NB4 (cell line): ENCODE results near the gene LGR5.

ENCODE experiments used
- CTCF ChIP-seq: IDR thresholded peaks from one replicate; pipeline ENCODE4 v1.5.1; 2012; ENCODE audit warnings: low read depth, low read length
- MAX ChIP-seq: IDR thresholded peaks from 2 replicates; pipeline ENCODE4 v1.6.1; 2011; ENCODE audit warnings: low read depth, low read length
- MYC ChIP-seq: IDR thresholded peaks from 2 replicates; pipeline ENCODE4 v1.6.1; 2011; ENCODE audit warnings: low read depth, low read length
- POLR2A ChIP-seq: IDR thresholded peaks from 2 replicates; pipeline ENCODE4 v1.6.1; 2011; ENCODE audit warnings: mild to moderate bottlenecking; ENCODE audit not compliant: insufficient read length; ENCODE audit errors: extremely low read depth

- TF ChIP-seq CTCF (no peak), POLR2A (no peak), MAX (no peak), MYC (no peak)
Observed at GRCh38 chr12:71460318-71460717, 20.7 kb downstream of the LGR5 start.
